ENCODE results near the gene NECTIN2. TPM values are rescaled to one million over a fixed set of nuclear protein-coding genes. Genes with fewer than 3 reads are reported as not detected.
"Not testable (repeated sequence)": the region's sequence is repeated elsewhere in the genome, so short reads cannot be mapped to it uniquely, and the experiment has no call there.

NECTIN2 gene
- total and polyA plus RNA-seq, 4 donors: 49.4 to 77.5 (median 55.5) TPM

DNA sequence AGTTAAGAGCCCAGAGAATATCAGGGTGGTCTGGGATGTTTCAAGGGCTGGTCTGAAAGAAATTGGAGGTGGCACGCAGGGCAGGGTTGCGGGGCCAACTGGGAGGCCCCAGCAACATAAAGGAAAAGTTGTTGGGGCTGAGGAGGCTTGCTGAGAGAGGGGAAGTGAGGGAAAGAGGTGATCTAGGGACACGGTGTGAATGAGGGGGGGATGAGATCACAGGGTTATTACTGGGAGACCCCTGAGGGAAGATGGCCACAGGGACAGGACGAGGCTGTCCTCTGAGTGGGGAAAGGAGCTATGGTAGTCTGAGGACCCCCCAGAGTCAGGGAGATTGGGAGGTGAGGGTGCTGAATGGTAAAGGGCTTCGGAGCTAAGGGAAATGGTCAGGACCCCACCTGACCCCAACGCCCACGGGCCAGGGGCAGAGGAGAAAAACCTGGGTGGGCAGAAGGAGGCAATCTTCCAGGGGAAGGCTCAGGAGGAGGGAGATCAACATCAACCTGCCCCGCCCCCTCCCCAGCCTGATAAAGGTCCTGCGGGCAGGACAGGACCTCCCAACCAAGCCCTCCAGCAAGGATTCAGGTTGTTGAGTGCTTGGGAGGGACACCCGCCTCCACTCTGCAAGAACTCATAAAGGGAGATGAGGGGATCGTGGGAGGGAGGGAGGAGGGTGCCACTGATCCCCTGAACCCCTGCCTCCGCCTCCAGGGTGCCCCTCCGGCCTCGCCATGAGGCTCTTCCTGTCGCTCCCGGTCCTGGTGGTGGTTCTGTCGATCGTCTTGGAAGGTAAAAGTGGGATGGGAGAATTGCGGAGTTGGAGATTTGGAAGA is 80.4 kb downstream of the NECTIN2 start:
- not testable (repeated sequence) for H3K9me3 ChIP-seq (ENCODE audit: control insufficient read depth in 4 of 4, low read length in 3 of 4); H3K36me3 ChIP-seq (ENCODE audit: control insufficient read depth in 4 of 4, insufficient read depth in 3 of 4, low read depth in 1 of 4, low read length in 3 of 4); DNase-seq (ENCODE audit: low spot score); H3K27me3 ChIP-seq (ENCODE audit: control insufficient read depth in 4 of 4, insufficient read depth in 4 of 4, low read length in 3 of 4)
- H3K9ac ChIP-seq (ENCODE audit: low read depth in 1 of 2, low read length in 2 of 2): peak overlapping the region in 1 of 2 donors; percentile 59
- peak overlapping the region in 2 of 3 donors; percentile 38 to 63 for H3K4me3 ChIP-seq (ENCODE audit: low read depth in 1 of 3, low read length in 3 of 3)
- H3K4me1 ChIP-seq (ENCODE audit: control insufficient read depth in 4 of 4, insufficient read depth in 4 of 4, low read length in 3 of 4): peaks cover 25 to 63% (median 46%) of the 10 kb centered on the region in 4 donors
- peak overlapping the region; percentile 94 to 95 for H3K27ac ChIP-seq (ENCODE audit: low read depth in 1 of 2, low read length in 2 of 2)
- 29% methylated on average over 18 of the region's 19 CpGs for WGBS

DNA sequence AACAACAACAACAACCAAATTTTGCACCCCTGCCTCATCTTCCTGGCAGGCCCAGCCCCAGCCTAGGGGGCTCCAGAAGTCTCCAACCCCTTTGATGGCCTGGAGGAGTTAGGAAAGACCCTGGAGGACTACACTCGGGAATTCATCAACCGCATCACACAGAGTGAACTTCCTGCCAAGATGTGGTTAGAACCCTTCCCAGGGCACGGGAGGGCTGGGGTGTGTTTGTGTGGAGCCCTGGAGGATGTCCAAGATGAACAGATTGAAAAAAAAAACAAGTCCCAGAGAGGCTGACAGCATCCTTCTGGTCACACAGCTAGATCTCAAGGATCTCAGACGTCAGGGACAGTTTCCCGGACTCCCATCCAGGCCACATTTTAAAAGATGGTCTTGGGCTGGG is 81.6 kb downstream of the NECTIN2 start:
- Histone ChIP-seq H3K27me3 (ENCODE audit: control insufficient read depth in 4 of 4, insufficient read depth in 4 of 4, low read length in 3 of 4) (no peaks in the 10 kb centered on the region), H3K36me3 (ENCODE audit: control insufficient read depth in 4 of 4, insufficient read depth in 3 of 4, low read depth in 1 of 4, low read length in 3 of 4) (no peaks in the 10 kb centered on the region), H3K9me3 (ENCODE audit: control insufficient read depth in 4 of 4, low read length in 3 of 4) (no peaks in the 10 kb centered on the region), H3K27ac (ENCODE audit: low read depth in 1 of 2, low read length in 2 of 2) (peak overlapping the region; percentile 94 to 95), H3K4me1 (ENCODE audit: control insufficient read depth in 4 of 4, insufficient read depth in 4 of 4, low read length in 3 of 4) (peaks cover 25 to 65% (median 47%) of the 10 kb centered on the region in 4 donors), H3K4me3 (ENCODE audit: low read depth in 1 of 3, low read length in 3 of 3) (peak overlapping the region in 2 of 3 donors; percentile 38 to 63), H3K9ac (ENCODE audit: low read depth in 1 of 2, low read length in 2 of 2) (peak overlapping the region in 1 of 2 donors; percentile 59)
- DNase-seq (ENCODE audit: low spot score): no peak
- 29% methylated on average over 5 of the region's 5 CpGs for WGBS
- TF ChIP-seq TAF1 (conservative IDR thresholded peaks at IDR 0.05) (no peak), EGR1 (IDR thresholded peaks at IDR 0.05; ENCODE audit: low read depth in 2 of 2) (no peak), FOXA1 (IDR thresholded peaks at IDR 0.05) (no peak), YY1 (IDR thresholded peaks at IDR 0.05) (no peak), NR2F2 (IDR thresholded peaks at IDR 0.05) (no peak), RAD21 (IDR thresholded peaks at IDR 0.05) (no peak), JUND (IDR thresholded peaks at IDR 0.05) (no peak), HNF4A (conservative IDR thresholded peaks at IDR 0.05) (no peak), REST (IDR thresholded peaks at IDR 0.05) (no peak), RXRA (IDR thresholded peaks at IDR 0.05) (no peak), FOXA2 (IDR thresholded peaks at IDR 0.05) (no peak), HNF4G (IDR thresholded peaks at IDR 0.05) (no peak), GABPA (IDR thresholded peaks at IDR 0.05 in 1 of 2, conservative IDR thresholded peaks at IDR 0.05 in 1 of 2) (no peak), SP1 (IDR thresholded peaks at IDR 0.05) (no peak)
- TF ChIP-seq, protein P1, sequence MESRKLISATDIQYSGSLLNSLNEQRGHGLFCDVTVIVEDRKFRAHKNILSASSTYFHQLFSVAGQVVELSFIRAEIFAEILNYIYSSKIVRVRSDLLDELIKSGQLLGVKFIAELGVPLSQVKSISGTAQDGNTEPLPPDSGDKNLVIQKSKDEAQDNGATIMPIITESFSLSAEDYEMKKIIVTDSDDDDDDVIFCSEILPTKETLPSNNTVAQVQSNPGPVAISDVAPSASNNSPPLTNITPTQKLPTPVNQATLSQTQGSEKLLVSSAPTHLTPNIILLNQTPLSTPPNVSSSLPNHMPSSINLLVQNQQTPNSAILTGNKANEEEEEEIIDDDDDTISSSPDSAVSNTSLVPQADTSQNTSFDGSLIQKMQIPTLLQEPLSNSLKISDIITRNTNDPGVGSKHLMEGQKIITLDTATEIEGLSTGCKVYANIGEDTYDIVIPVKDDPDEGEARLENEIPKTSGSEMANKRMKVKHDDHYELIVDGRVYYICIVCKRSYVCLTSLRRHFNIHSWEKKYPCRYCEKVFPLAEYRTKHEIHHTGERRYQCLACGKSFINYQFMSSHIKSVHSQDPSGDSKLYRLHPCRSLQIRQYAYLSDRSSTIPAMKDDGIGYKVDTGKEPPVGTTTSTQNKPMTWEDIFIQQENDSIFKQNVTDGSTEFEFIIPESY (IDR thresholded peaks at IDR 0.05): no peak
- TF ChIP-seq, protein P2, sequence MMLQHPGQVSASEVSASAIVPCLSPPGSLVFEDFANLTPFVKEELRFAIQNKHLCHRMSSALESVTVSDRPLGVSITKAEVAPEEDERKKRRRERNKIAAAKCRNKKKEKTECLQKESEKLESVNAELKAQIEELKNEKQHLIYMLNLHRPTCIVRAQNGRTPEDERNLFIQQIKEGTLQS (IDR thresholded peaks at IDR 0.05): no peak
- TF ChIP-seq, protein P3, sequence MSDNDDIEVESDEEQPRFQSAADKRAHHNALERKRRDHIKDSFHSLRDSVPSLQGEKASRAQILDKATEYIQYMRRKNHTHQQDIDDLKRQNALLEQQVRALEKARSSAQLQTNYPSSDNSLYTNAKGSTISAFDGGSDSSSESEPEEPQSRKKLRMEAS (IDR thresholded peaks at IDR 0.05): no peak
- TF ChIP-seq, protein P4, sequence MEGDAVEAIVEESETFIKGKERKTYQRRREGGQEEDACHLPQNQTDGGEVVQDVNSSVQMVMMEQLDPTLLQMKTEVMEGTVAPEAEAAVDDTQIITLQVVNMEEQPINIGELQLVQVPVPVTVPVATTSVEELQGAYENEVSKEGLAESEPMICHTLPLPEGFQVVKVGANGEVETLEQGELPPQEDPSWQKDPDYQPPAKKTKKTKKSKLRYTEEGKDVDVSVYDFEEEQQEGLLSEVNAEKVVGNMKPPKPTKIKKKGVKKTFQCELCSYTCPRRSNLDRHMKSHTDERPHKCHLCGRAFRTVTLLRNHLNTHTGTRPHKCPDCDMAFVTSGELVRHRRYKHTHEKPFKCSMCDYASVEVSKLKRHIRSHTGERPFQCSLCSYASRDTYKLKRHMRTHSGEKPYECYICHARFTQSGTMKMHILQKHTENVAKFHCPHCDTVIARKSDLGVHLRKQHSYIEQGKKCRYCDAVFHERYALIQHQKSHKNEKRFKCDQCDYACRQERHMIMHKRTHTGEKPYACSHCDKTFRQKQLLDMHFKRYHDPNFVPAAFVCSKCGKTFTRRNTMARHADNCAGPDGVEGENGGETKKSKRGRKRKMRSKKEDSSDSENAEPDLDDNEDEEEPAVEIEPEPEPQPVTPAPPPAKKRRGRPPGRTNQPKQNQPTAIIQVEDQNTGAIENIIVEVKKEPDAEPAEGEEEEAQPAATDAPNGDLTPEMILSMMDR (IDR thresholded peaks at IDR 0.05; ENCODE audit: low read depth, low read length, missing input control): no peak

Measured in liver (tissue), 9 donors.